Epithelial cell of proximal tubule (primary cell): ENCODE results near the gene GSTM5. TPM values are rescaled to one million over a fixed set of nuclear protein-coding genes. Genes with fewer than 3 reads are reported as not detected.

Experiments used
- DNase-seq: peaks from one replicate; pipeline ENCODE4 v3.0.0-alpha.2; 2011; ENCODE audit warnings: low read depth
- H3K4me3 ChIP-seq: 2 replicates; pipeline ENCODE4 v1.5.1; 2011; ENCODE audit warnings: low read depth, mild to moderate bottlenecking, low read length
- total RNA-seq: library from RNA; depleted of rRNA; stranded (reverse); fragments of >200 nt; gene quantifications from 2 replicates; pipeline ENCODE4 v1.2.3, GENCODE V29; 2015
- TF ChIP-seq, protein P1 (sequence below): conservative IDR thresholded peaks from 2 replicates; pipeline ENCODE4 v1.5.1; 2012; ENCODE audit warnings: low read depth, mild to moderate bottlenecking, low read length

GSTM5 gene
- total RNA-seq, 1 donor from 2014 or later = not detected

DNA sequence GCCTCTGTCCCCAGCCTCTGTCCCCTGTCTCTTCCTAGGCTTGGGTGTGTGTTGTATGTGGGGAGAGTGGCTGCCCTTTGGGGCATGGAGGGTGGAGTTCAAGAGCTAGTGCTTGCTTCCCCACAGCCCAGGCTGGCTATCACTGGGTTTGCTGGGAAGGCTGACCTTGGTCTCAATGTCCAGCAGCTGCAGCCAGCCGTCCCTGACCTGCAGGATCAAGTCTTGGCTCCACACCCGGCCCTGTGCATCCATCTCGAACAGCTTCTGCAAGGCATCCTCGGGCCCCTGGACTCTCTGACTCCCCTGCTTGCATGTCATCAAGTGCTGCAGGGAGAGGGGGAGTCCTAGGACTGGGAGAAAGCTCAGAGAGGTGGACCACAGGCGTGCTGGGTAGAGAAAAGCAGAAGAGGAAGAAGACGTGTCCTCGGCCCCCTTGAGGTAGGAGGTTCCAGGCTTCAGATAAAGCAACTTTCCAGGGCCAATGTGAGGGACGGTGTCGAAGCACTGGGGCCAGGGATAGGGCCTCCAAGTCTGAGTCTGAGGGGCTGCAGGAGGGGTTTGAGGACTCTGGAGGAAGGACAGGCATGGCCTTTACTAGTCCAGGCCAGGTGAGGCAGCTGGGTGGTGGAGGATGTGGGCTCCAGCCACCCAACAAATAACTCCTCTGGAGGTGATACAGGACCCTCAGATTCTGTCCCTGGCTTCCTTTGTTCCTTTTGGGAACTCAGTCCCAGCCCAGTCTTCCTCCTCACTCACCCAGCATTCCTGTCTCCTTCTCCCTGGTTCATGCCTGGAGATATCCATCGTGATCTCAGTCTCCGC, 47.7 kb downstream of the GSTM5 start:
- TF ChIP-seq, protein P1, sequence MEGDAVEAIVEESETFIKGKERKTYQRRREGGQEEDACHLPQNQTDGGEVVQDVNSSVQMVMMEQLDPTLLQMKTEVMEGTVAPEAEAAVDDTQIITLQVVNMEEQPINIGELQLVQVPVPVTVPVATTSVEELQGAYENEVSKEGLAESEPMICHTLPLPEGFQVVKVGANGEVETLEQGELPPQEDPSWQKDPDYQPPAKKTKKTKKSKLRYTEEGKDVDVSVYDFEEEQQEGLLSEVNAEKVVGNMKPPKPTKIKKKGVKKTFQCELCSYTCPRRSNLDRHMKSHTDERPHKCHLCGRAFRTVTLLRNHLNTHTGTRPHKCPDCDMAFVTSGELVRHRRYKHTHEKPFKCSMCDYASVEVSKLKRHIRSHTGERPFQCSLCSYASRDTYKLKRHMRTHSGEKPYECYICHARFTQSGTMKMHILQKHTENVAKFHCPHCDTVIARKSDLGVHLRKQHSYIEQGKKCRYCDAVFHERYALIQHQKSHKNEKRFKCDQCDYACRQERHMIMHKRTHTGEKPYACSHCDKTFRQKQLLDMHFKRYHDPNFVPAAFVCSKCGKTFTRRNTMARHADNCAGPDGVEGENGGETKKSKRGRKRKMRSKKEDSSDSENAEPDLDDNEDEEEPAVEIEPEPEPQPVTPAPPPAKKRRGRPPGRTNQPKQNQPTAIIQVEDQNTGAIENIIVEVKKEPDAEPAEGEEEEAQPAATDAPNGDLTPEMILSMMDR = no peak
- no peak for DNase-seq
- H3K4me3 ChIP-seq = no peak overlapping the region

DNA sequence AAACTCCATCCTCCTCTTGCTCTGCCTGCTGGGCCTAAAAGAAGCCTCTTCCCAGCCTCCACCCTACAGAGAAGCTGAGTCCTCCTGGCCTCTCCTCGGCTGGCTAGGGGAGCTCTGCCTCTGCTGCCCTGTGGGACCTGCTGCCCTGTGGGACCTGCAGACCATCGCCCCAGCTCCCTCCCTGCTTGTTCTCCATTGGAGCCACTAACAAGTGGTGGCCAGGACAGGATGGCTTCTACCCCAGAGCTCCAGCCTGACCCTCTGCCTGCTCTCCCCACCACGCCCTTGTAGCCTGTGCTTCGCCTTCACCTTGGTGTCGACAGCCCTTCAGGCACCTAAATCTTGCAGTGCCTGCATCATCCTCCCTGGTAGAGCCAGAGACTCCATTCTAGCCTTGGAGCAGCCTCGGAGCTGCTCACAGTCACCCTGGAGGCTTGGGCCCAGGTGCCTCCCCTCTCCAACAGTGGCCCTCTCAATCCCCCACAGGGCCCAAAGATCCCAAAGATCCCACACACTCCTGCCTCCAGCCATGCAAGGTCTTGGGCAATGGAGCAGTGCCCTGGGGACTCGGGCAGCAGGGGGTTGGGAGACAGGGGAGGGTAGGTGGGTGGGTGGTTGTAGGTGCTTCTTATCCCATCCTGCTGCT, 48.7 kb downstream of the GSTM5 start:
- TF ChIP-seq, protein P1 = no peak

DNA sequence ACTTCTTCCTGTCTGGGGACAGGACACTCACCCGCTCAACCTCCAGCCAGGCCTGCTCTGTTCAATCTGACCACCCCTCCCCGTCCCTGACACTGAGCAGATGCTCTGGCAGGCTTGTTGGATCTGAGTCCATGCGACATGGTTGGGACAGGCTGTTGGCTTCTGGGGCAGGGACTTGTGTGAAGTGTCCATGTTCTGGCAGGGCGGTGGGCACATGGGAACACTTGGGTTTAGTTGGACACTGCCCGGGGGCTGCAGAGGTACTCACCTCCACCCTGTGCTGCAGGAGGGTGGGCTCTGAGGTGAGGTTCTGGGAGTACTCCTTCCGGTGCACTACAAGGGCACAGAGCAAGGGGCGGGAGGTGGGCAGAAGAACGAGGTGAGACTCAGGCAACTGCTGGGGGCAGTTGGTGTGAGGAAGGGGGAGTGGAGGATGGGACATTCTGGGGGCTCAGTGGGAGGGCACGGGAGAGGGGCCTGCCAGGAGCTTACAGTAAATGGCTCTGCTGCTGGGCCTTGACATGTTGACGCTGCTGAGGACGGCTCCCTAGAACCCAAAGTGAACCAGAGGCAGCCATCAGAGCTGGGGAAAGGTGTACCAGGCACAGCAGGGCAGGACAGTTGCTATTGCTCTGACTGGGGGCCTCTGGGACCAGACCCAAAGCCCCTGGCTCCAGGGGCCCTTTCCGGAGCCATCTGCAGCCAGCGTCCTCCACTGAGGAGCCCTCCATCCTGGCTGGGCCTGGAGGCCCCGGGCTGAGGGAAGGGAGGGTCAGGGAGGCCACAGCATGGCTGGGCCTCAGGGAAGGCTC, 49.4 kb downstream of the GSTM5 start:
- TF ChIP-seq, protein P1 = no peak
- DNase-seq = no peak
- no peak overlapping the region for H3K4me3 ChIP-seq

More for the DNA sequence above, 48.7 kb downstream of the GSTM5 start:
- no peak for DNase-seq
- no peak overlapping the region for H3K4me3 ChIP-seq

DNA sequence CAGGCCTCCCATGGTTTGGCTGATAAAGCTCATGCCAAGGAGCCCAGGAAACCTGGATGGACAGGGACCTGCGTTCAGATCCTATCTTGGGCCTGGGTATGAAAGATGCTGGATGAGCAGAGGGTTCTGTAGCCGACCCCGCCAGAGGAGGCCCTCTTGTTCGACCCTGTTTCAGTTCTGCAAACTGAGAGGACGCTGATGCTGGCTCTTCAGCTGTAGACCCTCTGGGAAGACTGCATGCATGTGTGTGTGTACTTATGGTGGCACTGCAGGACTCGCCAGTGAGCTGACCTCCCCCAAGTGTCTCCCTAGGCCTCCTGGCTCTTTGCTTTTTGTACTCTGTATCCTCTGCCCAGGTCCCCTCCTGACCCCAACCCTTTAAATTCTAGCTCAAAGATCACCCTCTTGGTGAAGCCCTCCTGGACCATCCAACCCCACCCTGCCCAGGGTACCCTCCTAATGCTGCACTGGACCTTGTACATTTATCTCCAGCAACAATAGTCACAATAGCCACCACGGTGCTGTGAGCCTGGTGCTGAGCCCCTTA, 50.1 kb downstream of the GSTM5 start:
- TF ChIP-seq, protein P1 = no peak
- no peak for DNase-seq
- no peak overlapping the region for H3K4me3 ChIP-seq

DNA sequence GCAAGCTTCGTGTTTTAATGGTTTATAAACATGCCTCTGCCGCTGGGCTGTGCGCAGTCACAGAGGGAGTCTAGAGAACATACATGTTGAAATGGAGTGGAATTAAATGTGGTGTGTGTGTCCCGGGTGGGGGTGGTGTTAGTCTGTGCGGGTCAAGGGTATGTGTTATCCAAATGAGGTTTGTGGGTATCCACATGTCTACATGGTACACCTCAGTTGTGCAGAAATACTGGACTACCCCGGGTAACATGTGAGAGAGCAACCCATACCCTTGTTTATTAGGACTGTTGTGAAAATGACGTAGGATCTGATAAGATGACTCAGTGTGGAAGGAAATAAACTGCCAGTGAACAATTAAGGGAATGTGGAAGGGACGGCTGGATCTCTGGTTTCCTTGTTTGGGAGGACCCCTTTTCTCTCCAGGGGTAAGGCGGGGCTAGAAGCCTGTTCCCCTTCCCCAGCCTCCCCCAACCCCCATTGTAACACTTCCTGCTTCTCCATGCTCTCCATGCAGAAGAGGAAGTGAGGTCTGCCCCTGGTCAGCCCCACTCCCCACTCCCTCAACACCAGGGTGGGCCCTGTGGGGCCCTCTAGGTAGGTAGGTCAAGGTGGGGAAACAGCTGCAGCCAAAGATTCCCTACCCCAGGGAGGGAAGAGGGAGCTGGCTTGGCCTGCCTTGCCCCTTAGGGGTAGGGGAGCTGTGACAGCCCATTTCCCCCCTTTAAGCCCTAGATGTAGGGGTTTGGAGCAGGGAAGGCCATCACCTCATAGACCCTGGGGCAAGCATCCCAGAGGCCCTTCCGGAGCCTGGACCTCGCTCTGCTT, 51.0 kb downstream of the GSTM5 start:
- TF ChIP-seq, protein P1 = no peak
- DNase-seq = no peak
- H3K4me3 ChIP-seq = no peak overlapping the region
